Epithelial cell of esophagus (primary cell): ENCODE data around the gene ATRN.

Source experiments
- DNase-seq: peaks from one replicate; pipeline ENCODE4 v3.0.0; 2010; ENCODE audit warnings: low read depth
- H3K4me3 ChIP-seq: 2 replicates; pipeline ENCODE4 v1.5.1; 2011; ENCODE audit warnings: mild to moderate bottlenecking, low read length, control low read depth
- CTCF ChIP-seq: IDR thresholded peaks from 2 replicates; pipeline ENCODE4 v1.5.1; 2011; ENCODE audit warnings: low read depth, mild to moderate bottlenecking, low read length, control low read depth, inconsistent platforms; ENCODE audit not compliant: insufficient read depth; ENCODE audit errors: missing control alignments

ATRN gene

GRCh38 chr20:3563548-3564177 lies 92.8 kb downstream of the ATRN start:
- TF ChIP-seq CTCF = peak; percentile 80
- DNase-seq = peak; percentile 63
- no peak overlapping the region for H3K4me3 ChIP-seq

- no peak for TF ChIP-seq CTCF
- DNase-seq = no peak
- H3K4me3 ChIP-seq = no peak overlapping the region
Observed at GRCh38 chr20:3565851-3566250, 95.0 kb downstream of the ATRN start.

GRCh38 chr20:3572151-3572550 lies 101.3 kb downstream of the ATRN start:
- no peak for TF ChIP-seq CTCF
- no peak overlapping the region for H3K4me3 ChIP-seq
- no peak for DNase-seq

- no peak for DNase-seq
- no peak overlapping the region for H3K4me3 ChIP-seq
- TF ChIP-seq CTCF = no peak
Observed at GRCh38 chr20:3576363-3576762, 105.5 kb downstream of the ATRN start.

GRCh38 chr20:3577366-3577765 lies 106.5 kb downstream of the ATRN start:
- DNase-seq = no peak
- TF ChIP-seq CTCF = no peak
- H3K4me3 ChIP-seq = no peak overlapping the region

GRCh38 chr20:3580412-3580811 lies 109.6 kb downstream of the ATRN start:
- no peak for TF ChIP-seq CTCF
- H3K4me3 ChIP-seq = no peak overlapping the region
- DNase-seq = no peak

- TF ChIP-seq CTCF = no peak
- no peak overlapping the region for H3K4me3 ChIP-seq
- no peak for DNase-seq
Observed at GRCh38 chr20:3583765-3584164, 112.9 kb downstream of the ATRN start.
